ENCODE data around the gene MIF. TPM values are rescaled to one million over a fixed set of nuclear protein-coding genes. Genes with fewer than 3 reads are reported as not detected.
A peak's percentile ranks its signal among the peaks of the same experiment; 100 is the strongest.
"Not testable (repeated sequence)": the region's sequence is repeated elsewhere in the genome, so short reads cannot be mapped to it uniquely, and the experiment has no call there.

Gene MIF
- total RNA-seq, 1 experiment from 2014 or later, result 957 TPM

DNA sequence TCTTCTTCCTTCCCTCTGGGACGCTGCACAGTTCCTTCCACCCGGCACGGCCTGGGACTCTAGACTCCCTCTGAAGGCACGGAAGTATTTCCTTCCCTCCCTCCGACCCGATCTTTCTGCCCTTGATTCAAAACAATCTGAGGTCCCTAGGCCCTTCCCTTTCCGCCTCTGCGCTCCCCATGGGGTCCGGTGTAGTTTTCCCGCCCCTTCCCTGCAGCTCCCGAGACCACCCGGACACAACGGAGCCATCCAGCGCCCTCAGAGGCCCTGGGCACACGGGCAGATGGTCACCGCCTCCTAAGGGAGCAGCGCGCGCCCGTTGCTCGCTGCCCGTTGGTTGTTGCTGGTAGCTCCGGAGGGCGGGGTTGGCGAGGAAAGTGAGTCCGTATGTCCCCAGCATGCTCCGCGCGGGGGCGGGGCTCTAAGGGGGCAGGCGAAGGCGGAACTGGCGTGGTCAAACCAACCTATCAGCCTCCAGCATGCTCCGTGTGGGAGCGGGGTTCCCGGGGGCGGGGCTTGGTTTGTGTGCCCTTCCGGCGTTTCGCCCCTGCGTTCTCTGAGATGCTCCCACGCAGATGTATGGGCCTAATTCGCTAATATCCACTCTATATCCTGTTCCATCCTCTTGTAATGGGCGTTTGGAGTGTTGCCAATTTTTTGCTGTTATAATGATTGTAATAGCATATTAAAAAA is 19.6 kb downstream of the MIF start:
- Histone ChIP-seq H2AFZ (ENCODE audit: low read length) (peak overlapping the region; percentile 82), H3K9ac (ENCODE audit: low read length) (peak overlapping the region; percentile 96), H3K4me2 (ENCODE audit: low read length) (peak overlapping the region; percentile 91), H3F3A (ENCODE audit: low read length, unreplicated experiment) (no peaks in the 10 kb centered on the region), H3K4me1 (ENCODE audit: insufficient read depth, low read length) (peaks cover 12% of the 10 kb centered on the region; the same call in 1 of the 2 replicates), H3K27ac (ENCODE audit: low read length) (peak overlapping the region; percentile 47), H3K27me3 (ENCODE audit: low read length) (no peaks in the 10 kb centered on the region), H4K20me1 (ENCODE audit: low read length) (no peaks in the 10 kb centered on the region), H3K9me2 (replicated peaks; ENCODE audit: low read length) (no peaks in the 10 kb centered on the region), H3K36me3 (ENCODE audit: low read depth, low read length) (no peaks in the 10 kb centered on the region), H3K79me2 (ENCODE audit: low read length) (no peaks in the 10 kb centered on the region), H3K4me3 (ENCODE audit: low read length) (peak overlapping the region; percentile 75), H3K9me3 (ENCODE audit: low read length) (no peaks in the 10 kb centered on the region)
- CTCF ChIA-PET, result interaction anchor here (0.5 kb wide), 1 partner anchor 19 kb away, joined by 3 read pairs; the partner anchor contains the start of gene MIF
- TF ChIP-seq, protein P1, sequence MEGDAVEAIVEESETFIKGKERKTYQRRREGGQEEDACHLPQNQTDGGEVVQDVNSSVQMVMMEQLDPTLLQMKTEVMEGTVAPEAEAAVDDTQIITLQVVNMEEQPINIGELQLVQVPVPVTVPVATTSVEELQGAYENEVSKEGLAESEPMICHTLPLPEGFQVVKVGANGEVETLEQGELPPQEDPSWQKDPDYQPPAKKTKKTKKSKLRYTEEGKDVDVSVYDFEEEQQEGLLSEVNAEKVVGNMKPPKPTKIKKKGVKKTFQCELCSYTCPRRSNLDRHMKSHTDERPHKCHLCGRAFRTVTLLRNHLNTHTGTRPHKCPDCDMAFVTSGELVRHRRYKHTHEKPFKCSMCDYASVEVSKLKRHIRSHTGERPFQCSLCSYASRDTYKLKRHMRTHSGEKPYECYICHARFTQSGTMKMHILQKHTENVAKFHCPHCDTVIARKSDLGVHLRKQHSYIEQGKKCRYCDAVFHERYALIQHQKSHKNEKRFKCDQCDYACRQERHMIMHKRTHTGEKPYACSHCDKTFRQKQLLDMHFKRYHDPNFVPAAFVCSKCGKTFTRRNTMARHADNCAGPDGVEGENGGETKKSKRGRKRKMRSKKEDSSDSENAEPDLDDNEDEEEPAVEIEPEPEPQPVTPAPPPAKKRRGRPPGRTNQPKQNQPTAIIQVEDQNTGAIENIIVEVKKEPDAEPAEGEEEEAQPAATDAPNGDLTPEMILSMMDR (conservative IDR thresholded peaks at IDR 0.05; ENCODE audit: low read depth, low read length), result no peak
- TF ChIP-seq EZH2phosphoT487 (IDR thresholded peaks at IDR 0.05; ENCODE audit: borderline replicate concordance, low read length) (no peak), EZH2 (IDR thresholded peaks at IDR 0.05; ENCODE audit: low read length, unreplicated experiment) (no peak)
- BruUV-seq (replicated peaks), result no TSS peak
- peak; percentile 97 for ATAC-seq
- POLR2A ChIA-PET (ENCODE audit: unreplicated experiment), result interaction anchor here (0.7 kb wide), 1 partner anchor 11 kb away, joined by 3 read pairs; no protein-coding TSS in a partner anchor
- intact Hi-C loops (cut with micrococcal nuclease), result no loop called here
- DNase-seq, result peak; percentile 95

DNA sequence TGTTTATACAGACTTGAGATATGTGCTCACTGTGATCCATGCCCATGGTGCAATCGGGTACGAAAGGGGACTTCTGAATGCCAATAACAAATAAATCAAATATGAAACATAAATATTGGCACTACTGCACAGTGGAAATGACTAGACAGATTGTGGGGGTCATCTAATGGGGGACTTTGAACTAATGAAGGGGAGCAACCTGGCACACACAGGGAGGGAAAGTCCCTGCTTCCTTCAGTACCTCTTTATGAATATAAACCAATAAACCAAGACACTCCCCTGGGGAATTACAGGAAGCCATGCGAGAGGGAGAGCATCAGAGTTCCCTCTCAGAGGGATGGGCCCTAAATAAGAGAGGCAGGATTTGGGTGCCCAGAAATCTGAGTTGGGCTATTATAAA is 21.1 kb downstream of the MIF start:
- Histone ChIP-seq H3K36me3 (ENCODE audit: low read depth, low read length) (no peaks in the 10 kb centered on the region), H3K27me3 (ENCODE audit: low read length) (no peaks in the 10 kb centered on the region), H3K79me2 (ENCODE audit: low read length) (no peaks in the 10 kb centered on the region), H3K4me1 (ENCODE audit: insufficient read depth, low read length) (peaks cover 12% of the 10 kb centered on the region; the same call in 1 of the 2 replicates), H3K9me3 (ENCODE audit: low read length) (no peaks in the 10 kb centered on the region), H3K9ac (ENCODE audit: low read length) (no peak overlapping the region), H3K9me2 (replicated peaks; ENCODE audit: low read length) (no peaks in the 10 kb centered on the region), H4K20me1 (ENCODE audit: low read length) (no peaks in the 10 kb centered on the region), H3F3A (ENCODE audit: low read length, unreplicated experiment) (no peaks in the 10 kb centered on the region), H3K4me2 (ENCODE audit: low read length) (no peak overlapping the region), H3K27ac (ENCODE audit: low read length) (no peak overlapping the region), H2AFZ (ENCODE audit: low read length) (no peak overlapping the region), H3K4me3 (ENCODE audit: low read length) (no peak overlapping the region)
- intact Hi-C loops (cut with micrococcal nuclease), result no loop called here
- no peak for ATAC-seq
- no TSS peak for BruUV-seq (replicated peaks)
- CTCF ChIA-PET, result no interaction called here
- TF ChIP-seq EZH2 (IDR thresholded peaks at IDR 0.05; ENCODE audit: low read length, unreplicated experiment), result no peak
- TF ChIP-seq, protein P1 (conservative IDR thresholded peaks at IDR 0.05; ENCODE audit: low read depth, low read length), result no peak
- TF ChIP-seq EZH2phosphoT487 (IDR thresholded peaks at IDR 0.05; ENCODE audit: borderline replicate concordance, low read length), result no peak
- POLR2A ChIA-PET (ENCODE audit: unreplicated experiment), result no interaction called here
- DNase-seq, result no peak

DNA sequence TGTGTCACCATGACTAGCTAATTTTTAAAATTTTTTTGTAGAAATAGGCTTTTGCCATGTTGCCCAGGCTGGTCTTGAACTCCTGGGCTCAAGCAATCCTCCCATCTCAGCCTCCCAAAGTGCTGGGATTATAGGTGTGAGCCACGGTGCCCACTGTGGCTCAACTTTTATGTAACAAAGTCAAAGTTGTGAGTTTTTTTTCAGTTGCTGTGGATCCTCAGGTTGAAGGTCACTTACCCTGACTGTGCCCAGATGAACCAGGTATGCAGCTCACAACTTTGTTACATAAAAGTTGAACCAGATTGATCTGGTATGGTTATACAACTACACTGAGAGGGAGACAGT is 26.1 kb downstream of the MIF start:
- CTCF ChIA-PET; POLR2A ChIA-PET (ENCODE audit: unreplicated experiment); ATAC-seq: not testable (repeated sequence)

DNA sequence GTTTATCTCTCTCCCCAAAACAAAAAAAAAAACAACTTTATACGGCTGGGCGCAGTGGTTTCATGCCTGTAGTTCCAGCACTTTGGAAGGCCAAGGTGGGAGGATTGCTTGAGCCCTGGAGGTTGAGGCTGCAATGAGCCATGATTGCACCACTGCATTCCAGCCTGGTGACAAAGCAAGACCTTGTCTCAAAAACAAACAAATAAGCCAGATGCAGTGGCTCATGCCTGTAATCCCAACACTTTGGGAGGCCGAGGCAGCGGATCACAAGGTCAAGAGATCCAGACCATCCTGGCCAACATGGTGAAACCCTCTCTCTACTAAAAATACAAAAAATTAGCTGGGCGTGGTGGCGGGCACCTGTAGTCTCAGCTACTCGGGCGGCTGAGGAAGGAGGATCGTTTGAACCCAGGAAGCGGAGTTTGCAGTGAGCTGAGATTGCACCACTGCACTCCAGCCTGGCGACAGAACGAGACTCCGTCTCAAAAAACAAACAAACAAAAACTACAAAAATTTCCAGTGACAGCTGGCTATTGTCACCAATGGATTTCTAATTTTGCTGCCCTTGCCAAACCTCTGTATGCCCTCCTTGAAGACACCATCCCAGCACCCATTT is 27.5 kb downstream of the MIF start:
- H3K4me3 ChIP-seq (ENCODE audit: low read length); H2AFZ ChIP-seq (ENCODE audit: low read length); intact Hi-C loops (cut with micrococcal nuclease); H3K27ac ChIP-seq (ENCODE audit: low read length); CTCF ChIA-PET; H3K9me2 ChIP-seq (replicated peaks; ENCODE audit: low read length); H3K9ac ChIP-seq (ENCODE audit: low read length); H3K27me3 ChIP-seq (ENCODE audit: low read length); H3K9me3 ChIP-seq (ENCODE audit: low read length); H3K4me2 ChIP-seq (ENCODE audit: low read length); BruUV-seq (replicated peaks); H4K20me1 ChIP-seq (ENCODE audit: low read length); H3F3A ChIP-seq (ENCODE audit: low read length, unreplicated experiment); H3K79me2 ChIP-seq (ENCODE audit: low read length); POLR2A ChIA-PET (ENCODE audit: unreplicated experiment): not testable (repeated sequence)
- H3K4me1 ChIP-seq (ENCODE audit: insufficient read depth, low read length), result peaks cover 11% of the 10 kb centered on the region
- peaks cover 25% of the 10 kb centered on the region for H3K36me3 ChIP-seq (ENCODE audit: low read depth, low read length)
- ATAC-seq (peak; percentile 27), DNase-seq (peak; percentile 47)

More for the DNA sequence above, 26.1 kb downstream of the MIF start:
- H3F3A ChIP-seq (ENCODE audit: low read length, unreplicated experiment); H3K79me2 ChIP-seq (ENCODE audit: low read length); H3K9ac ChIP-seq (ENCODE audit: low read length); BruUV-seq (replicated peaks); H3K4me3 ChIP-seq (ENCODE audit: low read length); H4K20me1 ChIP-seq (ENCODE audit: low read length); H3K27ac ChIP-seq (ENCODE audit: low read length); H3K27me3 ChIP-seq (ENCODE audit: low read length); H3K9me3 ChIP-seq (ENCODE audit: low read length); H3K4me2 ChIP-seq (ENCODE audit: low read length); intact Hi-C loops (cut with micrococcal nuclease); H3K9me2 ChIP-seq (replicated peaks; ENCODE audit: low read length); DNase-seq; H2AFZ ChIP-seq (ENCODE audit: low read length): not testable (repeated sequence)
- peaks cover 13% of the 10 kb centered on the region for H3K36me3 ChIP-seq (ENCODE audit: low read depth, low read length)
- H3K4me1 ChIP-seq (ENCODE audit: insufficient read depth, low read length), result peaks cover 11% of the 10 kb centered on the region

Data from PC-3 (cell line).